ENCODE measurements around the gene NT5DC4.
"Not testable (repeated sequence)": the region's sequence is repeated elsewhere in the genome, so short reads cannot be mapped to it uniquely, and the experiment has no call there.

- TF ChIP-seq CTCF, POLR2A (IDR thresholded peaks at IDR 0.05): not testable (repeated sequence)
Measured at GRCh38 chr2:112716094-112716493, 4.7 kb upstream of the NT5DC4 start.
